NT2/D1 (cell line): Measurements from ENCODE around the gene LRRC27.

Experiments used
- SUZ12 ChIP-seq: IDR thresholded peaks from 2 replicates; pipeline ENCODE4 v1.6.1; 2011; ENCODE audit not compliant: insufficient read length, insufficient read depth; ENCODE audit errors: extremely low read depth
- YY1 ChIP-seq: IDR thresholded peaks from 2 replicates; pipeline ENCODE4 v1.6.1; 2011; ENCODE audit not compliant: insufficient read length, insufficient read depth
- ZNF274 ChIP-seq: IDR thresholded peaks from 2 replicates; pipeline ENCODE4 v1.6.1; 2011; ENCODE audit warnings: mild to moderate bottlenecking, low read depth, low read length

DNA sequence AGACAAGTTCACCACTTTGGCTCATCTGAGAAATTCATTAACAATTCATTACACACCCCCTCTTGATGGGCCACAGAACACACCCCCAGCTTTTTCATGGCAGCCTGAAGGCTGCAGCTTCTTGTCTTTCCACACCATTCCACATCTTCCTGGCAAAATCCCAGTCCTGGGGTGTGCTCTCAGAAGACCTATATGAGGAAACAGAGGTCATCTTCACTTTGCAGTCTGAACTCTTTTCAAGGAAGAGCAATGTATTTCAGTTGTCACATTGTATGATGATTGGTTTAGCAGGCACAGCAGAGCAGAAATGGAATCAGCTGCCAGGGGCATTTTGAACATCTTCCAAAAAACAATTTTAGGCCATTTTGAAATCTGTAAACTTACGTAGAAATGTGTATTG, 7.8 kb upstream of the LRRC27 start:
- no peak for TF ChIP-seq ZNF274
- TF ChIP-seq SUZ12 = no peak
- TF ChIP-seq YY1 = no peak
